Fibroblast of pulmonary artery (primary cell): ENCODE results near the gene KMT2C.

Experiments
- DNase-seq: peaks from one replicate; pipeline ENCODE4 v3.0.0-alpha.2; 2010; ENCODE audit warnings: low read depth
- H3K4me3 ChIP-seq: replicated peaks from 2 replicates; pipeline ENCODE4 v1.5.1; 2011; ENCODE audit warnings: low read depth, mild to moderate bottlenecking, control low read depth, low read length, moderate library complexity
- CTCF ChIP-seq: IDR thresholded peaks from 2 replicates; pipeline ENCODE4 v1.5.1; 2011; ENCODE audit warnings: mild to moderate bottlenecking, control low read depth, low read length, inconsistent platforms; ENCODE audit errors: missing control alignments

The KMT2C gene

GRCh38 chr7:152370297-152370696 lies 65.5 kb downstream of the KMT2C start:
- TF ChIP-seq CTCF, result no peak
- H3K4me3 ChIP-seq, result no peak overlapping the region
- DNase-seq, result no peak

GRCh38 chr7:152369518-152369917 lies 66.3 kb downstream of the KMT2C start:
- H3K4me3 ChIP-seq, result no peak overlapping the region
- TF ChIP-seq CTCF, result no peak
- DNase-seq, result no peak

GRCh38 chr7:152367170-152367569 lies 68.6 kb downstream of the KMT2C start:
- DNase-seq, result no peak
- no peak for TF ChIP-seq CTCF

GRCh38 chr7:152366662-152367061 lies 69.1 kb downstream of the KMT2C start:
- H3K4me3 ChIP-seq, result no peak overlapping the region
- peak; percentile 16 for DNase-seq
- no peak for TF ChIP-seq CTCF

More at GRCh38 chr7:152367170-152367569, 68.6 kb downstream of the KMT2C start:
- no peak overlapping the region for H3K4me3 ChIP-seq

- no peak for TF ChIP-seq CTCF
- no peak overlapping the region for H3K4me3 ChIP-seq
- DNase-seq, result no peak
These were observed 69.7 kb downstream of the KMT2C start for GRCh38 chr7:152365982-152366603.

GRCh38 chr7:152363798-152364197 lies 72.0 kb downstream of the KMT2C start:
- H3K4me3 ChIP-seq, result no peak overlapping the region
- no peak for DNase-seq
- TF ChIP-seq CTCF, result no peak
